ENCODE measurements around the gene SLC6A13.

SLC6A13 gene

GRCh38 chr12:256958-257357, 5.7 kb downstream of the SLC6A13 start:
- Histone ChIP-seq H3K9me2 (ENCODE audit: low read depth, low read length) (no peaks in the 10 kb centered on the region), H3K27ac (ENCODE audit: low read depth, low read length, poor library complexity, severe bottlenecking) (no peak overlapping the region), H4K20me1 (ENCODE audit: insufficient read depth, low read length) (no peaks in the 10 kb centered on the region), H3K4me2 (ENCODE audit: low read length) (no peak overlapping the region), H3K9me3 (ENCODE audit: low read length) (no peaks in the 10 kb centered on the region), H3F3A (ENCODE audit: insufficient read depth, low read length) (no peaks in the 10 kb centered on the region), H2AFZ (ENCODE audit: low read length) (no peak overlapping the region), H3K79me2 (ENCODE audit: insufficient read depth, low read length) (no peaks in the 10 kb centered on the region), H3K36me3 (ENCODE audit: insufficient read depth, low read length) (no peaks in the 10 kb centered on the region), H3K9ac (ENCODE audit: low read length) (no peak overlapping the region), H3K27me3 (ENCODE audit: insufficient read depth, low read length) (no peaks in the 10 kb centered on the region; the same call in 1 of the 2 replicates), H3K4me3 (ENCODE audit: low read depth, low read length, poor library complexity, severe bottlenecking) (no peak overlapping the region), H3K4me1 (ENCODE audit: insufficient read depth, low read length, severe bottlenecking) (no peaks in the 10 kb centered on the region)
- TF ChIP-seq EZH2 (IDR thresholded peaks at IDR 0.05; ENCODE audit: borderline replicate concordance, low read length) (no peak), CTCF (IDR thresholded peaks at IDR 0.05; ENCODE audit: low read length) (no peak)

DNA sequence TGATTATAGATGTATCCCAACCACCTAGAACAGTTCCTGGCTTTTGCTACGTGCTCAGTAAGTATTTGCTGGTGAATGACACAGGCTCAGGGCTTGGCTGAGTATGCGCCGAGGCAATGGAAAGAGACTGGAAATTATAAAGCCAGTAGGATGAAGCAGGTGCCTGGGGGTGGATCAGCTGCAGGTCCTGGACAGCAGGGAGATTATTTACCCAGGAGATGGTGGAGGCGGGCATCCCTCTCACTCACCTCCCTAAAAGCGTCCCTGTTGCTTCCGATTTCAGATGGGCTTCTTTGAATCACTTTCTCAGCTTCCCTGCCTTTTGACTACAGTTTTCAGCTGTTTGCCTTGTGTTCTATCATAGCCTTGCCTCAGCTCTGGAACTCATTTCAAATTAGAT, 6.4 kb downstream of the SLC6A13 start:
- H3K4me1 ChIP-seq (ENCODE audit: insufficient read depth, low read length, severe bottlenecking) = no peaks in the 10 kb centered on the region
- no peak overlapping the region for H3K9ac ChIP-seq (ENCODE audit: low read length)
- no peaks in the 10 kb centered on the region for H4K20me1 ChIP-seq (ENCODE audit: insufficient read depth, low read length)
- H3K4me2 ChIP-seq (ENCODE audit: low read length) = no peak overlapping the region
- TF ChIP-seq CTCF (IDR thresholded peaks at IDR 0.05; ENCODE audit: low read length) = no peak
- TF ChIP-seq EZH2 (IDR thresholded peaks at IDR 0.05; ENCODE audit: borderline replicate concordance, low read length) = no peak
- no peaks in the 10 kb centered on the region for H3F3A ChIP-seq (ENCODE audit: insufficient read depth, low read length)
- no peaks in the 10 kb centered on the region for H3K79me2 ChIP-seq (ENCODE audit: insufficient read depth, low read length)
- no peak overlapping the region for H2AFZ ChIP-seq (ENCODE audit: low read length)
- H3K27ac ChIP-seq (ENCODE audit: low read depth, low read length, poor library complexity, severe bottlenecking) = no peak overlapping the region
- no peaks in the 10 kb centered on the region for H3K36me3 ChIP-seq (ENCODE audit: insufficient read depth, low read length)
- H3K4me3 ChIP-seq (ENCODE audit: low read depth, low read length, poor library complexity, severe bottlenecking) = no peak overlapping the region
- no peaks in the 10 kb centered on the region for H3K9me3 ChIP-seq (ENCODE audit: low read length)
- H3K9me2 ChIP-seq (ENCODE audit: low read depth, low read length) = no peaks in the 10 kb centered on the region
- H3K27me3 ChIP-seq (ENCODE audit: insufficient read depth, low read length) = no peaks in the 10 kb centered on the region; the same call in 1 of the 2 replicates

- Histone ChIP-seq H4K20me1 (ENCODE audit: insufficient read depth, low read length) (no peaks in the 10 kb centered on the region), H3K27ac (ENCODE audit: low read depth, low read length, poor library complexity, severe bottlenecking) (no peak overlapping the region), H3K4me1 (ENCODE audit: insufficient read depth, low read length, severe bottlenecking) (no peaks in the 10 kb centered on the region), H3K36me3 (ENCODE audit: insufficient read depth, low read length) (no peaks in the 10 kb centered on the region), H3K9me3 (ENCODE audit: low read length) (no peaks in the 10 kb centered on the region), H3F3A (ENCODE audit: insufficient read depth, low read length) (no peaks in the 10 kb centered on the region), H3K9me2 (ENCODE audit: low read depth, low read length) (no peaks in the 10 kb centered on the region), H2AFZ (ENCODE audit: low read length) (no peak overlapping the region), H3K4me3 (ENCODE audit: low read depth, low read length, poor library complexity, severe bottlenecking) (no peak overlapping the region), H3K4me2 (ENCODE audit: low read length) (no peak overlapping the region), H3K79me2 (ENCODE audit: insufficient read depth, low read length) (no peaks in the 10 kb centered on the region), H3K27me3 (ENCODE audit: insufficient read depth, low read length) (no peaks in the 10 kb centered on the region), H3K9ac (ENCODE audit: low read length) (no peak overlapping the region)
- TF ChIP-seq CTCF (IDR thresholded peaks at IDR 0.05; ENCODE audit: low read length) (no peak), EZH2 (IDR thresholded peaks at IDR 0.05; ENCODE audit: borderline replicate concordance, low read length) (no peak)
Observed at GRCh38 chr12:254912-255311, 7.7 kb downstream of the SLC6A13 start.
